Measurements from ENCODE around the gene IDH3G. TPM values are rescaled to one million over a fixed set of nuclear protein-coding genes. Genes with fewer than 3 reads are reported as not detected.

IDH3G gene
- total and polyA plus RNA-seq, 2 experiments from 2014 or later = 41.4 to 49.0 TPM

- Histone ChIP-seq H3K36me3 (ENCODE audit: insufficient read depth) (no peaks in the 10 kb centered on the region), H4K20me1 (replicated peaks; ENCODE audit: insufficient read depth) (no peaks in the 10 kb centered on the region), H3K27me3 (ENCODE audit: insufficient read depth) (no peaks in the 10 kb centered on the region), H3K4me2 (no peak overlapping the region), H3F3A (replicated peaks; ENCODE audit: low read depth) (no peaks in the 10 kb centered on the region), H3K27ac (ENCODE audit: low read depth) (no peak overlapping the region), H3K4me3 (no peak overlapping the region), H3K9me2 (ENCODE audit: insufficient read depth) (no peaks in the 10 kb centered on the region), H3K4me1 (ENCODE audit: insufficient read depth) (no peaks in the 10 kb centered on the region), H2AFZ (no peak overlapping the region), H3K79me2 (replicated peaks; ENCODE audit: insufficient read depth) (no peaks in the 10 kb centered on the region)
- DNase-seq (ENCODE audit: low spot score) (no peak), ATAC-seq (peak; percentile 9; the same call in 2 of the 3 replicates)
- Mint-ChIP-seq H3K36me3 (ENCODE audit: low read depth) (no peaks in the 10 kb centered on the region), H3K27me3 (ENCODE audit: insufficient read depth, low read depth, poor library complexity) (peaks cover 6% of the 10 kb centered on the region), H3K9me3 (no peaks in the 10 kb centered on the region), H3K4me1 (peaks cover 5% of the 10 kb centered on the region; the same call in 2 of the 3 replicates), H3K4me3 (no peak overlapping the region; the same call in 2 of the 3 replicates), H3K27ac (no peak overlapping the region)
- TF ChIP-seq CREB1 (CRISPR knock-in tag; IDR thresholded peaks at IDR 0.05; ENCODE audit: low read depth) = no peak
- TF ChIP-seq REST (IDR thresholded peaks at IDR 0.05; ENCODE audit: unreplicated experiment) = no peak
- TF ChIP-seq ZNF114 (CRISPR knock-in tag; IDR thresholded peaks at IDR 0.05) = no peak
- TF ChIP-seq, protein P1, sequence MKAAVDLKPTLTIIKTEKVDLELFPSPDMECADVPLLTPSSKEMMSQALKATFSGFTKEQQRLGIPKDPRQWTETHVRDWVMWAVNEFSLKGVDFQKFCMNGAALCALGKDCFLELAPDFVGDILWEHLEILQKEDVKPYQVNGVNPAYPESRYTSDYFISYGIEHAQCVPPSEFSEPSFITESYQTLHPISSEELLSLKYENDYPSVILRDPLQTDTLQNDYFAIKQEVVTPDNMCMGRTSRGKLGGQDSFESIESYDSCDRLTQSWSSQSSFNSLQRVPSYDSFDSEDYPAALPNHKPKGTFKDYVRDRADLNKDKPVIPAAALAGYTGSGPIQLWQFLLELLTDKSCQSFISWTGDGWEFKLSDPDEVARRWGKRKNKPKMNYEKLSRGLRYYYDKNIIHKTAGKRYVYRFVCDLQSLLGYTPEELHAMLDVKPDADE (IDR thresholded peaks at IDR 0.05) = no peak
- no peak for TF ChIP-seq EZH2 (IDR thresholded peaks at IDR 0.05; ENCODE audit: low read depth, unreplicated experiment)
- TF ChIP-seq EZH2phosphoT487 (IDR thresholded peaks at IDR 0.05; ENCODE audit: unreplicated experiment) = no peak
- TF ChIP-seq ZNF331 (CRISPR knock-in tag; IDR thresholded peaks at IDR 0.05; ENCODE audit: low read depth) = no peak
- no peak for TF ChIP-seq JUNB (IDR thresholded peaks at IDR 0.05; ENCODE audit: unreplicated experiment)
- TF ChIP-seq POLR2AphosphoS5 (IDR thresholded peaks at IDR 0.05; ENCODE audit: low read depth) = no peak
- TF ChIP-seq STAT1 (IDR thresholded peaks at IDR 0.05; ENCODE audit: unreplicated experiment) = no peak
- TF ChIP-seq, protein P2, sequence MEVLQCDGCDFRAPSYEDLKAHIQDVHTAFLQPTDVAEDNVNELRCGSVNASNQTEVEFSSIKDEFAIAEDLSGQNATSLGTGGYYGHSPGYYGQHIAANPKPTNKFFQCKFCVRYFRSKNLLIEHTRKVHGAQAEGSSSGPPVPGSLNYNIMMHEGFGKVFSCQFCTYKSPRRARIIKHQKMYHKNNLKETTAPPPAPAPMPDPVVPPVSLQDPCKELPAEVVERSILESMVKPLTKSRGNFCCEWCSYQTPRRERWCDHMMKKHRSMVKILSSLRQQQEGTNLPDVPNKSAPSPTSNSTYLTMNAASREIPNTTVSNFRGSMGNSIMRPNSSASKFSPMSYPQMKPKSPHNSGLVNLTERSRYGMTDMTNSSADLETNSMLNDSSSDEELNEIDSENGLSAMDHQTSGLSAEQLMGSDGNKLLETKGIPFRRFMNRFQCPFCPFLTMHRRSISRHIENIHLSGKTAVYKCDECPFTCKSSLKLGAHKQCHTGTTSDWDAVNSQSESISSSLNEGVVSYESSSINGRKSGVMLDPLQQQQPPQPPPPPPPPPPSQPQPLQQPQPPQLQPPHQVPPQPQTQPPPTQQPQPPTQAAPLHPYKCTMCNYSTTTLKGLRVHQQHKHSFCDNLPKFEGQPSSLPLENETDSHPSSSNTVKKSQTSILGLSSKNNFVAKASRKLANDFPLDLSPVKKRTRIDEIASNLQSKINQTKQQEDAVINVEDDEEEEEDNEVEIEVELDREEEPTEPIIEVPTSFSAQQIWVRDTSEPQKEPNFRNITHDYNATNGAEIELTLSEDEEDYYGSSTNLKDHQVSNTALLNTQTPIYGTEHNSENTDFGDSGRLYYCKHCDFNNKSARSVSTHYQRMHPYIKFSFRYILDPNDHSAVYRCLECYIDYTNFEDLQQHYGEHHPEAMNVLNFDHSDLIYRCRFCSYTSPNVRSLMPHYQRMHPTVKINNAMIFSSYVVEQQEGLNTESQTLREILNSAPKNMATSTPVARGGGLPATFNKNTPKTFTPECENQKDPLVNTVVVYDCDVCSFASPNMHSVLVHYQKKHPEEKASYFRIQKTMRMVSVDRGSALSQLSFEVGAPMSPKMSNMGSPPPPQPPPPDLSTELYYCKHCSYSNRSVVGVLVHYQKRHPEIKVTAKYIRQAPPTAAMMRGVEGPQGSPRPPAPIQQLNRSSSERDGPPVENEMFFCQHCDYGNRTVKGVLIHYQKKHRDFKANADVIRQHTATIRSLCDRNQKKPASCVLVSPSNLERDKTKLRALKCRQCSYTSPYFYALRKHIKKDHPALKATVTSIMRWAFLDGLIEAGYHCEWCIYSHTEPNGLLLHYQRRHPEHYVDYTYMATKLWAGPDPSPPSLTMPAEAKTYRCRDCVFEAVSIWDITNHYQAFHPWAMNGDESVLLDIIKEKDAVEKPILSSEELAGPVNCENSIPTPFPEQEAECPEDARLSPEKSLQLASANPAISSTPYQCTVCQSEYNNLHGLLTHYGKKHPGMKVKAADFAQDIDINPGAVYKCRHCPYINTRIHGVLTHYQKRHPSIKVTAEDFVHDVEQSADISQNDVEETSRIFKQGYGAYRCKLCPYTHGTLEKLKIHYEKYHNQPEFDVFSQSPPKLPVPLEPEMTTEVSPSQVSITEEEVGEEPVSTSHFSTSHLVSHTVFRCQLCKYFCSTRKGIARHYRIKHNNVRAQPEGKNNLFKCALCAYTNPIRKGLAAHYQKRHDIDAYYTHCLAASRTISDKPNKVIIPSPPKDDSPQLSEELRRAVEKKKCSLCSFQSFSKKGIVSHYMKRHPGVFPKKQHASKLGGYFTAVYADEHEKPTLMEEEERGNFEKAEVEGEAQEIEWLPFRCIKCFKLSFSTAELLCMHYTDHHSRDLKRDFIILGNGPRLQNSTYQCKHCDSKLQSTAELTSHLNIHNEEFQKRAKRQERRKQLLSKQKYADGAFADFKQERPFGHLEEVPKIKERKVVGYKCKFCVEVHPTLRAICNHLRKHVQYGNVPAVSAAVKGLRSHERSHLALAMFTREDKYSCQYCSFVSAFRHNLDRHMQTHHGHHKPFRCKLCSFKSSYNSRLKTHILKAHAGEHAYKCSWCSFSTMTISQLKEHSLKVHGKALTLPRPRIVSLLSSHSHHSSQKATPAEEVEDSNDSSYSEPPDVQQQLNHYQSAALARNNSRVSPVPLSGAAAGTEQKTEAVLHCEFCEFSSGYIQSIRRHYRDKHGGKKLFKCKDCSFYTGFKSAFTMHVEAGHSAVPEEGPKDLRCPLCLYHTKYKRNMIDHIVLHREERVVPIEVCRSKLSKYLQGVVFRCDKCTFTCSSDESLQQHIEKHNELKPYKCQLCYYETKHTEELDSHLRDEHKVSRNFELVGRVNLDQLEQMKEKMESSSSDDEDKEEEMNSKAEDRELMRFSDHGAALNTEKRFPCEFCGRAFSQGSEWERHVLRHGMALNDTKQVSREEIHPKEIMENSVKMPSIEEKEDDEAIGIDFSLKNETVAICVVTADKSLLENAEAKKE (CRISPR knock-in tag; IDR thresholded peaks at IDR 0.05) = no peak
- TF ChIP-seq, protein P3, sequence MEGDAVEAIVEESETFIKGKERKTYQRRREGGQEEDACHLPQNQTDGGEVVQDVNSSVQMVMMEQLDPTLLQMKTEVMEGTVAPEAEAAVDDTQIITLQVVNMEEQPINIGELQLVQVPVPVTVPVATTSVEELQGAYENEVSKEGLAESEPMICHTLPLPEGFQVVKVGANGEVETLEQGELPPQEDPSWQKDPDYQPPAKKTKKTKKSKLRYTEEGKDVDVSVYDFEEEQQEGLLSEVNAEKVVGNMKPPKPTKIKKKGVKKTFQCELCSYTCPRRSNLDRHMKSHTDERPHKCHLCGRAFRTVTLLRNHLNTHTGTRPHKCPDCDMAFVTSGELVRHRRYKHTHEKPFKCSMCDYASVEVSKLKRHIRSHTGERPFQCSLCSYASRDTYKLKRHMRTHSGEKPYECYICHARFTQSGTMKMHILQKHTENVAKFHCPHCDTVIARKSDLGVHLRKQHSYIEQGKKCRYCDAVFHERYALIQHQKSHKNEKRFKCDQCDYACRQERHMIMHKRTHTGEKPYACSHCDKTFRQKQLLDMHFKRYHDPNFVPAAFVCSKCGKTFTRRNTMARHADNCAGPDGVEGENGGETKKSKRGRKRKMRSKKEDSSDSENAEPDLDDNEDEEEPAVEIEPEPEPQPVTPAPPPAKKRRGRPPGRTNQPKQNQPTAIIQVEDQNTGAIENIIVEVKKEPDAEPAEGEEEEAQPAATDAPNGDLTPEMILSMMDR (conservative IDR thresholded peaks at IDR 0.05; ENCODE audit: low read depth in 2 of 2) = no peak; a peak in 1 of 4 replicates
- TF ChIP-seq NANOG (IDR thresholded peaks at IDR 0.05; ENCODE audit: borderline replicate concordance) = no peak
These were observed 27.9 kb downstream of the IDH3G start for GRCh38 chrX:153766098-153766817.
